Breast epithelium (tissue), 3 donors: ENCODE data around the gene NCEH1.

ENCODE experiments used
- POLR2A ChIP-seq: fragments of 450-650 bp; IDR thresholded peaks from one replicate; pipeline ENCODE4 v1.6.1; 2016; ENCODE audit warnings: antibody characterized with exemption, mild to moderate bottlenecking, moderate library complexity
- POLR2AphosphoS5 ChIP-seq, 3 donors: sonication (generic); formaldehyde crosslinking; IDR thresholded peaks; one replicate each; pipeline ENCODE4 v1.6.1; 2017; ENCODE audit warnings: antibody characterized with exemption in 3 of 3
- TF ChIP-seq, protein P1 (sequence below), 3 donors: fragments of 450-650 bp; IDR thresholded peaks; one replicate each; pipeline ENCODE4 v1.5.1; 2016 to 2017; ENCODE audit warnings: antibody characterized with exemption in 3 of 3, mild to moderate bottlenecking in 3 of 3, moderate library complexity in 3 of 3

DNA sequence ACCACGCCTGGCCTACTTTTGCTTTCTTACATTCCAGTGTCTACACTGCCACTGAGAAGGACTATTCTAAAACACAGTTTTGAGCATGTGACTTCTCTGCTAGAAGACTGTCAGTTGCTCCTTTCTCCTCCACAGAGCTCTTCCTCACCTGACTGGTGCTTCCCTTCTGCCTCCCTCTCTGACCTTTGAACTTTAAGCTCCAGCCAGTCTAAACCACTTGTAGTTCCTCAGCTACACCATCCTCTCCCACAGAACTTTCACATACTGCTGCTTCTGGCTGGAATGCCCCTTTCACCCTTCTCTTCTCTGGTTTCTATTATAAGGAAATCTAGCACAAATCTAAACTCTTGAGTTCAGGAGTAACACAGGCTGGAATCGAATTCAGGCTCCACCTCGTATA lies 9.1 kb downstream of the NCEH1 start:
- TF ChIP-seq, protein P1, sequence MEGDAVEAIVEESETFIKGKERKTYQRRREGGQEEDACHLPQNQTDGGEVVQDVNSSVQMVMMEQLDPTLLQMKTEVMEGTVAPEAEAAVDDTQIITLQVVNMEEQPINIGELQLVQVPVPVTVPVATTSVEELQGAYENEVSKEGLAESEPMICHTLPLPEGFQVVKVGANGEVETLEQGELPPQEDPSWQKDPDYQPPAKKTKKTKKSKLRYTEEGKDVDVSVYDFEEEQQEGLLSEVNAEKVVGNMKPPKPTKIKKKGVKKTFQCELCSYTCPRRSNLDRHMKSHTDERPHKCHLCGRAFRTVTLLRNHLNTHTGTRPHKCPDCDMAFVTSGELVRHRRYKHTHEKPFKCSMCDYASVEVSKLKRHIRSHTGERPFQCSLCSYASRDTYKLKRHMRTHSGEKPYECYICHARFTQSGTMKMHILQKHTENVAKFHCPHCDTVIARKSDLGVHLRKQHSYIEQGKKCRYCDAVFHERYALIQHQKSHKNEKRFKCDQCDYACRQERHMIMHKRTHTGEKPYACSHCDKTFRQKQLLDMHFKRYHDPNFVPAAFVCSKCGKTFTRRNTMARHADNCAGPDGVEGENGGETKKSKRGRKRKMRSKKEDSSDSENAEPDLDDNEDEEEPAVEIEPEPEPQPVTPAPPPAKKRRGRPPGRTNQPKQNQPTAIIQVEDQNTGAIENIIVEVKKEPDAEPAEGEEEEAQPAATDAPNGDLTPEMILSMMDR (IDR thresholded peaks at IDR 0.05) = no peak
- no peak for TF ChIP-seq POLR2AphosphoS5 (IDR thresholded peaks at IDR 0.05)
- no peak for TF ChIP-seq POLR2A
